B cell (primary cell): ENCODE results near the gene GPR183. TPM values are rescaled to one million over a fixed set of nuclear protein-coding genes. Genes with fewer than 3 reads are reported as not detected.

Experiments
- ATAC-seq: fragments of 200-7000 bp; cut with Tn5 transposase; one replicate; pipeline ENCODE4 v1.10.0; 2021; ENCODE audit warnings: low read depth, mild to moderate bottlenecking, moderate number of reproducible peaks, moderate library complexity
- CTCF ChIA-PET: fragments of 350-600 bp; sonication (Branson Sonifier 250); formaldehyde crosslinking; loops from one replicate; lab custom pipeline; 2021; ENCODE audit warnings: antibody characterized with exemption, inconsistent platforms; lab: Charles Lee
- POLR2A ChIA-PET: fragments of 350-600 bp; sonication (Branson Sonifier 250); formaldehyde crosslinking; loops from one replicate; lab custom pipeline; 2021; ENCODE audit warnings: antibody characterized with exemption; lab: Charles Lee
- DNase-seq: peaks from one replicate; pipeline ENCODE4 v3.0.0; 2013
- H2AFZ ChIP-seq: 2 replicates; pipeline ENCODE4 v1.6.1; 2012; ENCODE audit warnings: mild to moderate bottlenecking, low read depth, low read length; ENCODE audit not compliant: insufficient read depth, poor library complexity, severe bottlenecking
- H3K27ac ChIP-seq, 2 donors: 1 replicate in 1 of 2; 2 replicates in 1 of 2; pipeline ENCODE4 v1.5.1; 2012 to 2013; ENCODE audit warnings: low read length in 2 of 2, mild to moderate bottlenecking in 2 of 2, moderate library complexity in 1 of 2
- H3K27me3 ChIP-seq, 4 experiments: fragments of 200-600 bp in 1 of 4; sonication (generic) in 1 of 4; replicated peaks in 1 of 4; 1 replicate in 2 of 4; 2 replicates in 2 of 4; pipeline versions ENCODE4 v1.6.1 to v1.7.0; 2013 to 2016; ENCODE audit warnings: low read length in 3 of 4, mild to moderate bottlenecking in 2 of 4, mixed read lengths in 1 of 4, moderate library complexity in 1 of 4; ENCODE audit not compliant: insufficient read depth in 4 of 4, control insufficient read depth in 3 of 4; ENCODE audit errors: control extremely low read depth in 1 of 4
- H3K36me3 ChIP-seq, 2 experiments: replicated peaks in 1 of 2; 1 replicate in 1 of 2; 2 replicates in 1 of 2; pipeline versions ENCODE4 v1.6.1 to v1.7.1; 2013; ENCODE audit warnings: low read length in 1 of 2; ENCODE audit not compliant: insufficient read depth in 2 of 2, control insufficient read depth in 1 of 2; ENCODE audit errors: control extremely low read depth in 1 of 2, extremely low read depth in 1 of 2
- H3K4me1 ChIP-seq, 2 donors: fragments of 200-600 bp in 1 of 2; sonication (generic) in 1 of 2; 1 replicate in 1 of 2; 2 replicates in 1 of 2; pipeline versions ENCODE4 v1.5.1 to v1.6.1; 2013 to 2017; ENCODE audit warnings: low read length in 2 of 2; ENCODE audit not compliant: control insufficient read depth in 2 of 2, insufficient read depth in 2 of 2
- H3K4me2 ChIP-seq: replicated peaks from 2 replicates; pipeline ENCODE3; 2012; ENCODE audit warnings: mild to moderate bottlenecking, low read depth, low read length; ENCODE audit not compliant: poor library complexity, severe bottlenecking
- H3K4me3 ChIP-seq, 5 experiments: fragments of 200-600 bp in 1 of 5; sonication (generic) in 1 of 5; 1 replicate in 3 of 5; 2 replicates in 2 of 5; pipeline versions ENCODE4 v1.5.1 to v1.7.0; 2011 to 2016; ENCODE audit warnings: low read length in 4 of 5, mild to moderate bottlenecking in 4 of 5, low read depth in 2 of 5, control low read depth in 1 of 5, moderate library complexity in 1 of 5; ENCODE audit not compliant: insufficient read depth in 1 of 5; ENCODE audit errors: control extremely low read depth in 1 of 5, extremely low read depth in 1 of 5
- H3K79me2 ChIP-seq: fragments of 200-600 bp; sonication (generic); one replicate; pipeline ENCODE4 v1.6.0; 2016; ENCODE audit warnings: low read length; ENCODE audit not compliant: control insufficient read depth, insufficient read depth
- H3K9ac ChIP-seq: fragments of 200-600 bp; sonication (generic); 2 replicates; pipeline ENCODE4 v1.6.1; 2017; ENCODE audit warnings: mild to moderate bottlenecking, low read length, moderate library complexity
- H3K9me3 ChIP-seq, 3 donors: one replicate each; pipeline versions ENCODE4 v1.6.1 to v1.7.1; 2013; ENCODE audit warnings: low read length in 2 of 3; ENCODE audit not compliant: control insufficient read depth in 2 of 3, insufficient read depth in 1 of 3; ENCODE audit errors: control extremely low read depth in 1 of 3
- H4K20me1 ChIP-seq: 2 replicates; pipeline ENCODE4 v1.6.0; 2012; ENCODE audit warnings: mild to moderate bottlenecking, low read length; ENCODE audit not compliant: insufficient read depth, control insufficient read depth, poor library complexity, severe bottlenecking
- H3K27ac Mint-ChIP-seq: one replicate; pipeline ENCODE4 v1.8.0; 2021; ENCODE audit warnings: mixed read lengths
- H3K27me3 Mint-ChIP-seq: one replicate; pipeline ENCODE4 v1.8.0; 2021; ENCODE audit warnings: mixed read lengths
- H3K4me1 Mint-ChIP-seq: one replicate; pipeline ENCODE4 v1.8.0; 2021; ENCODE audit warnings: mixed read lengths
- H3K4me3 Mint-ChIP-seq: one replicate; pipeline ENCODE4 v1.8.0; 2021; ENCODE audit warnings: mixed read lengths
- H3K9me3 Mint-ChIP-seq: one replicate; pipeline ENCODE4 v1.8.0; 2022; ENCODE audit warnings: mixed read lengths; ENCODE audit not compliant: insufficient read depth
- CTCF ChIP-seq: fragments of 200-600 bp; IDR thresholded peaks from one replicate; pipeline ENCODE4 v1.8.0; 2022; ENCODE audit warnings: antibody characterized with exemption, mild to moderate bottlenecking
- EZH2 ChIP-seq: IDR thresholded peaks from 2 replicates; pipeline ENCODE4 v1.6.1; 2012; ENCODE audit warnings: borderline replicate concordance, low read depth, mild to moderate bottlenecking, moderate library complexity, low read length; ENCODE audit not compliant: insufficient read depth, poor library complexity, severe bottlenecking
- WGBS: methylation state at CpG from one replicate; pipeline ENCODE4 v1.1.5; 2013; ENCODE audit warnings: missing lambda C conversion rate; ENCODE audit not compliant: insufficient coverage; 5-methylcytosine and 5-hydroxymethylcytosine counted together
- intact Hi-C: fragments of 100-400 bp; cut with micrococcal nuclease; formaldehyde crosslinking; loops from one replicate; pipeline ENCODE4 v1.10.0; 2022
- polyA plus RNA-seq: library from polyadenylated mRNA; depleted of rRNA; stranded (reverse); fragments of >200 nt; gene quantifications from 2 replicates; pipeline ENCODE4 v1.2.3, GENCODE V29; 2012
- total RNA-seq, 2 donors: library from RNA; stranded (reverse); fragments of 120-200 nt in 1 of 2; gene quantifications; 1 replicate in 1 of 2; 2 replicates in 1 of 2; pipeline versions ENCODE4 v1.2.3 to v1.2.4, GENCODE V29; 2013 to 2022

GPR183 gene
- total and polyA plus RNA-seq, 2 donors (not counting 1 experiment from before 2014, with no cell fraction given), result 150 to 256 TPM

GRCh38 chr13:99268822-99269221 lies 38.4 kb downstream of the GPR183 start:
- intact Hi-C loops, result loop anchor here (1.0 to 10.0 kb wide), 3 partner anchors 118 to 1246 kb away; no protein-coding TSS in a partner anchor
- Mint-ChIP-seq H3K27me3 (no peaks in the 10 kb centered on the region), H3K4me1 (peaks cover 63% of the 10 kb centered on the region), H3K27ac (peak overlapping the region; percentile 71), H3K9me3 (no peaks in the 10 kb centered on the region), H3K4me3 (no peak overlapping the region)
- DNase-seq, result no peak
- no peak overlapping the region for H3K4me2 ChIP-seq
- peaks cover 53 to 60% of the 10 kb centered on the region in 2 donors for H3K4me1 ChIP-seq
- peaks cover 0 to 13% (median 5%) of the 10 kb centered on the region in 3 donors for H3K9me3 ChIP-seq
- no peak overlapping the region for H2AFZ ChIP-seq
- ChIA-PET POLR2A (interaction anchor here (0.7 to 1.9 kb wide), 3 partner anchors 31 to 167 kb away, joined by 3 to 14 read pairs (median 5); no protein-coding TSS in a partner anchor), CTCF (interaction anchor here (0.7 to 17.1 kb wide), 37 partner anchors 9 to 1246 kb away, joined by 3 to 661 read pairs (median 10); partner anchors contain the start of genes GPR18, GPR183, TM9SF2 and UBAC2)
- WGBS, result 81% methylated on average over 3 of the region's 3 CpGs
- no peaks in the 10 kb centered on the region for H3K27me3 ChIP-seq
- no peak overlapping the region for H3K4me3 ChIP-seq
- TF ChIP-seq CTCF (no peak), EZH2 (no peak)
- peaks cover 73% of the 10 kb centered on the region for H3K79me2 ChIP-seq
- ATAC-seq, result no peak
- H3K36me3 ChIP-seq, result peaks cover 0 to 22% of the 10 kb centered on the region in 2 experiments
- H3K9ac ChIP-seq, result no peak overlapping the region
- H3K27ac ChIP-seq, result no peak overlapping the region
- no peaks in the 10 kb centered on the region for H4K20me1 ChIP-seq

GRCh38 chr13:99267927-99268326 lies 39.3 kb downstream of the GPR183 start:
- Histone ChIP-seq H3K9ac (no peak overlapping the region), H3K27ac (no peak overlapping the region), H3K4me2 (no peak overlapping the region), H2AFZ (no peak overlapping the region), H3K4me3 (no peak overlapping the region), H3K9me3 (peaks cover 0 to 13% (median 5%) of the 10 kb centered on the region in 3 donors), H3K79me2 (peaks cover 73% of the 10 kb centered on the region), H3K4me1 (peaks cover 56 to 63% of the 10 kb centered on the region in 2 donors), H3K36me3 (peaks cover 0 to 19% of the 10 kb centered on the region in 2 experiments), H4K20me1 (no peaks in the 10 kb centered on the region), H3K27me3 (no peaks in the 10 kb centered on the region)
- H3K27ac Mint-ChIP-seq, result no peak overlapping the region
- 100% methylated on average over 3 of the region's 4 CpGs for WGBS
- TF ChIP-seq CTCF (no peak), EZH2 (no peak)
- ChIA-PET CTCF (interaction anchor here (0.9 to 17.1 kb wide), 22 partner anchors 8 to 1247 kb away, joined by 3 to 661 read pairs (median 27); partner anchors contain the start of genes GPR18, GPR183, TM9SF2 and UBAC2), POLR2A (no interaction called here)
- intact Hi-C loops, result loop anchor here (10.0 kb wide), 1 partner anchor 1247 kb away; no protein-coding TSS in a partner anchor
- DNase-seq (no peak), ATAC-seq (no peak)
- no peaks in the 10 kb centered on the region for H3K27me3 Mint-ChIP-seq
- H3K4me3 Mint-ChIP-seq, result no peak overlapping the region
- peaks cover 64% of the 10 kb centered on the region for H3K4me1 Mint-ChIP-seq
- H3K9me3 Mint-ChIP-seq, result no peaks in the 10 kb centered on the region
